ENCODE results near the gene NELL1.

Gene NELL1

GRCh38 chr11:20881328-20882079 lies 212.1 kb downstream of the NELL1 start:
- no peak for DNase-seq

- DNase-seq, result no peak
Observed at GRCh38 chr11:20887137-20887536, 217.8 kb downstream of the NELL1 start.

DNA sequence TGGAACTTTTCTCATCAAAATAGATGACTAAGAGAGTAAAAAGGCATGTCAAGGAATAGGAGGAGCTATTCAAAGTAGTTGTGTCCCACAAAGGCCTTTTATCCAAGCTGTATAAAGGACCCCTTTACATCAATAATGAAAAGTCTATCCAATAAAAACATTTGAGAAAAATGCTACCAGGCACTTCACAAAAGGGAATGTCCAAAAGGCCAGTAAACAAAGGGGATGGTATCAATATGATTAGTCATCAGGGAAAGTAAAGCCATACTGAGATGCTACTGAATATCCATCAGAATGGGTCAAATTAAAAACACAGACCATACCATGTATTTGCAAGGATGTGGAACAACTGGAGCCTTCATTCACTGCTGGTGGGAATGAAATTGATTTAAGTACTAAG lies 224.9 kb downstream of the NELL1 start:
- DNase-seq, result no peak

DNA sequence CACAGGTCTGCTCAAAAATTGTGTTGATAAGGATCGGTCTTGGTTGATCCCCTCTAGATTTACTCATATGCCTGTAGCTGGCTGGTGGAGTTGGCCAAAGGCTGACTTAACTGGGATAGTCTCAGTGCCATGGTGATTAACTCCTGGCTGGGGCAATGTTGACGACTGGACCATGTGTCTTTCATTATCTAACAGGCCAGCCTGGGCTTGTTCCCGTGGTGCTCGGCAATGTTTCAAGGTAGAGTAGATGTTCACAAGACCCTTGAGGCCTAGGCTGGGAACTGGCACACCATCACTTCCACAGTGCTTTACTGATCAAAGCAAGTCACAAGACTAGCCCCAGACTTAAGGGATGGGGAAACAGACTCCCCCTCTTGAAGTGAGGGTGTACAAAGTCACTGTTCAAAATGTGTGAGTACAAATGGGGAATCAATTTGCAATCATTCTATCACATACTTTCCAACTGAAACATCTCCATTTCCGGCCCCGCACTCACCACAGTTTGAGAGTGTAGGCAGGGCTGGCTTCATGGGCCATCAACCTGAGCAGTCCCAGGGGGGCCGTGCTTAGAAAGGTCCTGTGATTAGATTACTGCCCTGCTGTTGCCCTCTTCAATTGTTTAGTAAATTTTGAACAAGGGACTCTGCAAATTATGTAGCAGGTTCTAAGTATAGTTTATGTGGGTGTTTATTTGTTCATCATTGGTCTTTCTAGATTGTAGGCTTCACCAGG lies 240.8 kb downstream of the NELL1 start:
- no peak for DNase-seq

- DNase-seq, result no peak
Observed at GRCh38 chr11:20910733-20911132, 241.3 kb downstream of the NELL1 start.

GRCh38 chr11:20912065-20912821 lies 242.9 kb downstream of the NELL1 start:
- DNase-seq, result no peak

- DNase-seq, result no peak
Observed at GRCh38 chr11:20912922-20913512, 243.6 kb downstream of the NELL1 start.

GRCh38 chr11:20917306-20917705 lies 247.9 kb downstream of the NELL1 start:
- DNase-seq, result no peak

DNA sequence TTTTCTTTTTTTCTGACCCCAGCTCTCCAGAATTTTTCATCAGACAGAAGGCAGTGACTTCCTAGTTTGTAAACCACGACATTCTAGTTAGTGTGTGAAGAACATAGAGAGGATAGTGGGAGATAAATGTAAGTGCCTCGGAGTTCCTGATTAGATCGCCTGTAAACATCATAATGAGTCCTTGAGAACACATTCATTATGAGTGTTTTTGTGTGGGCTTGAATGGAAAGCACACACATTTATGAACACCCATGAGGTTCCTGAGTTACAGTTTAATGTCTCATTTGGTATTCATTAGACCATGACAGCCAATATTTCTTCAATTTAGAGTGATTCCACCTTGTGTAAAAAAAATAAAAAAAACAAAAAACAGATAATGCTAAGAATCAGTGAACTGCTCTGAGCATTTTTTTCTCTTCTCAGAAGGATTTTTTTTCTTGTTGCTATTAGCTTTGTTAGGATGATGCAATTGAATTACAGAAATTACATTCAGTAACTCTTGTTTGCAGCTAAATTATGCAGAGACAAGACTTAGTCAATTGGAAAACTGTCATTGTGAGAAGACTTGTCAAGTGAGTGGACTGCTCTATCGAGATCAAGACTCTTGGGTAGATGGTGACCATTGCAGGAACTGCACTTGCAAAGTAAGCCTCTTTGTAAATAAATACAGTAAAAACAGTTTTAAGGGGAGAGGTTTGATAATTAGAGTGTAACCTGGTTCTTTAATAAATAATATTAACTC lies 257.6 kb downstream of the NELL1 start:
- no peak for DNase-seq

GRCh38 chr11:20931029-20931428 lies 261.6 kb downstream of the NELL1 start:
- DNase-seq, result no peak

DNA sequence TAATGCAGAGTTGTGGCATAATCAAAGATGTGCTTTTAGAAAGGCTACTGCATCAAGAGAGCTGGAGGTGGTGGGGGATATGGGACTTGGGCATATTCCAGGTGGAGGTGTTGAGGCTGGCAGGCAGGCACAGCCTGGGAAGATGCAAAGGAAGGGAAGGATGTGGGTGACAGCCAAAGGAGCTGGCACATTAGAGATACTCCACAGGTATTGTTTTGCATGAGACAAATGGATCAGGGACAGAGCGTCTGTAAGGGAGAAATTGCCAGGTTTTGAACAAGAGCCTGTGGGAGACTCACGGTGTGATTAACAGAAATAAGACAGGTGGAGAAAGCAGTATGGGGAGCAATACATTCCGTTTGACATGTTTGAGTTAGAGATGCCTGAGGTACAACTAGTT lies 263.7 kb downstream of the NELL1 start:
- DNase-seq, result no peak

- no peak for DNase-seq
Observed at GRCh38 chr11:20933958-20934357, 264.6 kb downstream of the NELL1 start.

DNA sequence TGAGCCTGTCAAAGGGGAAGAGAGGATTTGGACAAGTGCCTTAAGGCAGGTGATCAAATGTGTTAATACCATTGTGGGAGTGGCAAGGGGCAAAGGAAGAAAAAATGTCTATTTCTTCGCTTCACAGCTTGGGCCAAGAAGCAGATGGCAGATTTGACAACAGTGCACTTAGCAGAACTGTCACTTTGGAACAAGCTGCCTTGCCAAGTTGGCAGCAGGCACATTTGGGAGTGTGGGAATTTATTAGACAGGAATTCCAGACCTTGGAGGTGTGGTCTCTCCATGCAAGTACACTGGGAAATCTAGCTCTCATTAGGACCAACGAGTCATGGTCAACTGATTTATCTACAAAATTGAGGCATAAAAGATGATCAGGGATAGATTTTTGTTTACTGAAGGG lies 265.1 kb downstream of the NELL1 start:
- DNase-seq, result no peak

- no peak for DNase-seq
Observed at GRCh38 chr11:20937826-20938225, 268.4 kb downstream of the NELL1 start.

- no peak for DNase-seq
Observed at GRCh38 chr11:20949585-20949984, 280.2 kb downstream of the NELL1 start.

DNA sequence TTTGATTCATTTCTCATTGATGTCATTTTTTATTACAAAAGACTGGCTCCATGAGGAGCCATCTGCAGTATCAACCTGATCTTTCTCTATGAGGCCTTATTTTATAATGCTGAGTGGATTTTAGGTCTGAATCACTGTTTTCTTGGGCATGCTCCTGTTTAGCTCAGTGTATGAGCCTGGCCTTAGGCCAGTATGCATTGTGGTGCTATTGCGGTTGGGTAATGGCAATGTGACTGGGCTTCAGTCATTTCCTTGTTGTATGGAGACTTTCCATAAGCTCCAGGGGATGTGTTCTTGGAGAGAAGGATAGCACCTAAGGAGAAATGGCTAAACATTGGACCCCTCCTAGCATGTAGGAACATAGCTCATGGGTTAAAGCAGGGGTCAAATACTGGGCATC lies 293.2 kb downstream of the NELL1 start:
- no peak for DNase-seq

DNA sequence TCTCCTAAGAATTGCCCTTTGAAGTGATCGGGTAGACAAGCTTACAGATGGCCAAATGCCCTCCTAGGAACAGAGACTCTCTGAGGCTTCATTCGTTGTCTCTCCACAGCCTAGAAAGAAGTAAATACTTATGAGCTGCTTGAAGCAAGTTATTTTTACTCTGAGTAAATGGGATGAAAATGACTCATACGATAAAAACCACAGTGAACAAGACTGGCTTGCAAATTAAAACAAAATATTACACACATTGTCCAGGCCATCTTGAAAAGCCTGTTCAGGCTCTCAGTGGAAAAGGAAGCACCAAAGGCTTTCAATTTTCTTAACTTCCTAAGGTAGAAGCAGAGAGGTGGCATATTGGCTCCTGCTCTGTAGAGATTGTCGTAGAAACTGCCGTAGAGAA lies 294.2 kb downstream of the NELL1 start:
- no peak for DNase-seq

- no peak for DNase-seq
Observed at GRCh38 chr11:20964985-20965384, 295.6 kb downstream of the NELL1 start.

- no peak for DNase-seq
Observed at GRCh38 chr11:20966489-20966888, 297.1 kb downstream of the NELL1 start.

DNA sequence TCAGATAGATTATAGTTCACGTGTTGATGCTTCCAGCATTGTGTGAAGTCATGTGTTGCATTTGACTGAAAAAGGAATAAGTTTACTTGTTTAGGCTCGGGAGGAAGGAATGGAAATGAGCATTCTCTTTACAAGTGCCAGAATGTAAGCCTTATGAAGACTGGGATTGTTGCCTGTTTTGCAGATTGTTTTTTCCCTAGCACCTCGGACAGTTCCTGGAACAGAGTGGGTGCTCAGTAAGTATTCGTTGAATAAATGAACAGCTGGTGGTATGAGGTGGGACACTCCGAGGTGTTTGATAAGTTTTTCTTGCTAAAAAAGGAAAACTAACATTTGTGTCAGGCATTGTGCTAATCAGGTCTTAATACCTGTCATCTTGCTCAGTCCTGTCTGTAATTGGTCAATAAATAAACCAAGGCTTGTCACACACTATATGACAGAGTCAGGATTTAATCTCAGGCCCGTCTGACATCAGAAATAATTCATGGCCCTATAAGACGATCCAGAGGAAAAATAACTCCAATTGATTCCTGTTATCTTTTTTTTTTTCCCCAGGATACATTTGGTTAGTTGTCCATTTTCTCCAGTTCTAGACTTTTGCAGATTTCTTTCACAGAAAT lies 304.7 kb downstream of the NELL1 start:
- no peak for DNase-seq

GRCh38 chr11:20980736-20981135 lies 311.4 kb downstream of the NELL1 start:
- no peak for DNase-seq

DNA sequence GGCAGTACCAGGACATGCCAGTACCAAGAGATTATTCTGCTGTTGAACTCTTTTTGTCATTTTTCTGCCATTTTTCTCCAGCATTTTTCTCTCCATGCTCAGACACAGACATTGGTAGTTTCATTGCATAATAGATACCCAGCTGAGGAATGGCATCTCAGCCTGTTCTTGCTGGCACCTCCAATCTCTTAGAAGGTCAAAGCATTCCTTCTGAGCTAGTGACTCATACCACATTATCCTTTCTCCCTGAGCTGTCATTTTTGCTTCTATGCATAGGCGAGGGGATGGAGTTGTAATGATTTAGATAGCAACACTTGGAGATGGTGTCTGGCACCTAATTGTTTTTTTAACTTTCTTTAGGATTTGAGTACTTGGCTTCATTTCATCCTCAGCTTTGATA lies 321.1 kb downstream of the NELL1 start:
- no peak for DNase-seq
